ENCODE measurements around the gene RIN3. TPM values are rescaled to one million over a fixed set of nuclear protein-coding genes. Genes with fewer than 3 reads are reported as not detected.

The RIN3 gene
- total and polyA plus RNA-seq, 10 of the 15 experiments (the other 5 are each of a cell fraction or from before 2014, with no cell fraction given): 0.91 to 23.3 (median 6.3) TPM

GRCh38 chr14:92582706-92583452 lies 69.3 kb downstream of the RIN3 start (continued):
- TF ChIP-seq CEBPB (IDR thresholded peaks at IDR 0.05; ENCODE audit: borderline replicate concordance in 1 of 2, low read depth in 2 of 2, low read length in 2 of 2) (no peak), ZZZ3 (IDR thresholded peaks at IDR 0.05; ENCODE audit: control insufficient read depth, insufficient read length, low read depth) (no peak), SMAD1 (IDR thresholded peaks at IDR 0.05; ENCODE audit: low read depth, partially characterized antibody) (no peak), RFX5 (IDR thresholded peaks at IDR 0.05; ENCODE audit: low read depth, low read length) (no peak), ZNF384 (IDR thresholded peaks at IDR 0.05; ENCODE audit: borderline replicate concordance, low read depth, low read length) (no peak), MEF2B (IDR thresholded peaks at IDR 0.05; ENCODE audit: partially characterized antibody, poor library complexity, severe bottlenecking) (peak; percentile 51), RAD21 (IDR thresholded peaks at IDR 0.05; ENCODE audit: insufficient read depth, low read depth, low read length) (peak; percentile 9; the same call in 1 of the 2 replicates), RBBP5 (conservative IDR thresholded peaks at IDR 0.05) (no peak), PKNOX1 (IDR thresholded peaks at IDR 0.05) (no peak), WRNIP1 (IDR thresholded peaks at IDR 0.05; ENCODE audit: borderline replicate concordance, low read depth, low read length) (no peak), E2F4 (IDR thresholded peaks at IDR 0.05; ENCODE audit: low read depth, low read length) (no peak), NFIC (IDR thresholded peaks at IDR 0.05; ENCODE audit: low read depth, low read length) (peak; percentile 86), NFXL1 (IDR thresholded peaks at IDR 0.05; ENCODE audit: borderline replicate concordance) (no peak), MTA3 (IDR thresholded peaks at IDR 0.05; ENCODE audit: borderline replicate concordance, low read length) (no peak), USF2 (IDR thresholded peaks at IDR 0.05; ENCODE audit: borderline replicate concordance, low read depth, low read length) (no peak), CREM (IDR thresholded peaks at IDR 0.05; ENCODE audit: low read depth) (peak; percentile 81), ZBTB33 (IDR thresholded peaks at IDR 0.05) (no peak), ATF7 (IDR thresholded peaks at IDR 0.05; ENCODE audit: low read depth) (peak; percentile 76), NR2C2 (IDR thresholded peaks at IDR 0.05; ENCODE audit: borderline replicate concordance, control insufficient read depth, insufficient read length, low read depth) (no peak), RB1 (IDR thresholded peaks at IDR 0.05; ENCODE audit: borderline replicate concordance) (no peak), ZNF622 (IDR thresholded peaks at IDR 0.05) (no peak), LARP7 (IDR thresholded peaks at IDR 0.05) (0 out of 2 replicates have a peak, but pooled peaks have one; percentile 24), SKIL (IDR thresholded peaks at IDR 0.05; ENCODE audit: low read depth, poor library complexity, severe bottlenecking) (peak; percentile 83)
